Fibroblast of skin of back (primary cell): ENCODE results near the gene XPNPEP3.
A peak's percentile ranks its signal among the peaks of the same experiment; 100 is the strongest.

Experiments
- DNase-seq: peaks from one replicate; pipeline ENCODE4 v3.0.0-alpha.2; 2013

The XPNPEP3 gene

DNA sequence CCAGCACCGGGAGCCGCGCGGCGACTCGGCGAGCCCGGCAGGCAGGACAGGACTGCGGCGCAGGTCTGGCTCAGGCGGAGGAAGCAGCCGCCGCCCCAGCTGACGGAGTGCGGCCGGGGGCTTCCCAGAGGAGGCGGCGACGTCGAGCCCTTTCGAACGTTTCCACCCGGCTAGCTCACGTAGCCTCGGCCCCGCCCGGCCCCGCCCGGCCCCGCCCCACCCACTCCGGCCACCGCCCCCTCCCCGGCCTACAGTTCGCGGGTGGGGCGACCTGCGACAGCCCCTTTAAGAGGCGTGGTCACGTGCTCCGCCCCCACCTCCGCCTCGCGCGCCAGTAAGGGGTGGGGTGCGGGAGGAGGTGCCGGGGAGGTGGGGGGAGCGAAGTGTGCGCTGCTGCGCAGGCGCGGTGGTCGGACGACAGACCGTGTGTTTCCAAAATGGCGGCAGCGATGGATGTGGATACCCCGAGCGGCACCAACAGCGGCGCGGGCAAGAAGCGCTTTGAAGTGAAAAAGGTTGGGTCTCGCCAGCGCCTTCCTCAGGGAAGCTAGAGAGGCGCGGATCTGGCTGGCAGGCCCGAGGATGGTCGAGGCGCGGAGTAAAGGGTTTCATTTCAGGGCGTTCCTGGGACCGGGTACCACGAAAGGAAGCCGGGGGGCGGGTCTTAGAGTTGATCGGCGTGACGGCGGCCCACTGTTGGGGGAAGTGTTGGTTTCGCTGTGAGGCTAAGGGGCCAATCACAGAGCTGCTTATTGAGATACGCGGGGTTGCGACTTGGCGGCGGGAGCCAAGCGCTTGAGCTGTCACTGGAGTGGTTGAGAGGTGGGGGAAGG lies 94.2 kb downstream of the XPNPEP3 start, which contains the start of gene RBX1:
TSS of gene RBX1 (plus strand) at position 417 of the 833 bp plus-strand sequence. CDS start at position 438, 21 bp downstream.
- DNase-seq, result peak; percentile 99

DNA sequence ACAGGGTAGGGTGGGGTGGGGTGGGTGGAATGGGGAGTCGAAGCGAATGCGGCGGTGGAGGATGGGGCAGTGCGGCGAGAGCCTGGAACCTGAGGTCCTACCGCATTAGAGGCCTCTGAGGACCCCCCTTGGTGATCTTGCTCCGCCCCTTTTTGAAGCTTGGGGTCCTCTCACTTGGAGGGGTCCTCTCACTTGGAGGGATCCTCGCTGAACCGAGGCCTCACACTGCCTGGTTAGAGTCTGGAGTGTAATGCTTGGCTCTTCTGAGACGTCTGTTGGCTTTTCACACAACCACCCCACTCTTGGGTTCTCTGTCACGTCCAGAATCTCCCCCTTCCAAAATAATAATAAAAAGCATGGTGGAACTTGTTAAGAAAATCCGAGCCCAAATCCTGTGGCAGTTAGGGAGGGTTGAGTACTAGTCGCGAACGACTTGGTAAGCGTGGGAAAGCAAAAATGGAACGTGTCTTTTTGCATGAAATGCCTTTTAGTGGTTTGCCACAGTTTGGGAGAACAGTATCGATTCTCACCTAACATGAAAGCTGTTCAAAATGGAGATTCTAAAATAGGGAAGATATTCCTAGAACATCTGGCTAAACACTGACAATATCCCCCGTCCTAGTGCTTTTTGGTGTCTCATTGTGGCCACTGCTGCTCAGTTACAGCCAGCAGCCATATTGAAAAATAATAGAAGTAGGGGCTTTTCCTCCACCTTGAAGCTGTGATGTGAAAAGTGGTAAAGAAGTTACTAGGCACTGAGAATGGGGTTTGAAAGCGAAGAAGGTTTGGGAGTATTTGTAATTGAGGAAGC lies 95.1 kb downstream of the XPNPEP3 start:
- DNase-seq, result no peak

DNA sequence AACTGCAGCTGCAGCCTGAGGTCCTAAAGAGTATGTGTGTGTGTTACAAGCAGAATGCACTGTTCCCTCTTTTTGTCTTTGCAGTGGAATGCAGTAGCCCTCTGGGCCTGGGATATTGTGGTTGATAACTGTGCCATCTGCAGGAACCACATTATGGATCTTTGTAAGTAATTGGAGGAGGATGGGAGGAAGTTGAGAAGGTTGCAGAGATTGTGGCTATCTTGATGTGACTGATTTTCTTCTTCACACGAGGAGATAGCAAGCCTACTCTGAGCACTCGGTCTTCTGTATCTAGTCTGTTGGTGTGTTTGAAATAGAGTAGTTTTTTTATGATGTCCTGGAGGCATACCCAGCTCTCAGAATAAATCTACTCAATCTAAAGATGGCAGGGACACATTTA lies 96.5 kb downstream of the XPNPEP3 start:
- peak; percentile 3 for DNase-seq

DNA sequence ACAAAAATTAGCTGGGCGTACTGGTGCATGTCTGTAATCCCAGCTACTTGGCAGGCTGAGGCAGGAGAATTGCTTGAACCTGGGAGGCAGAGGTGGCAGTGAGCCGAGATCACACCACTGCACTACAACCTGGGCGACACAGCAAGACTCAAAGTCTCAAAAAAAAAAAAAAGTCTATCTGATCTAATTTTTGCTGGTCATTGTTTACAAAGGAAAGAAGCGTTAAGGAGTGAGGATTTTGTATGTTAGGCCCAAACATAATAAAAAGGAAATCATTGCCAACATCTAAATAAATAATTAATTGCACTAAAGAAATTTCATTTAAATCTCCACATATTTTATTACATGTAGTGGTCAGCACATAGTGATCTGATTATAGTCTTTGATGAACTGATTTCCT lies 97.2 kb downstream of the XPNPEP3 start:
- no peak for DNase-seq

DNA sequence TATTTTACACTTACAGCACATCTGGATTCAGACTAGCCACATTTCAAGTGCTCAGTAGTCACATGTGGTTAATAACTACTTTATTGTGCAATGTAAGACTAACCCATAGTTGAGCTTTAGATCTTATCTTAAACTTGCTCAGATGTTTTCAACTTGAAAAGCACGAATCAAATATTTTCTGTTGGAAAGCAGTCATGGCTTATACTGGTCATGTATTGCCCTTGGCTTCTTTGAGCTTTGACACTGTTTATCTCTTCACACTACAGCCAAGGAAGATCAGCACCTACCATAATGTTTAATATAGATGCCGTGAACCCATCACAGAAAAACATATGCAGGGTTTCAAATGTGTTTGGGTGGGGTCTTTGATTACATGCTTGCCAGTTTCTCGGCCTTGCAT lies 98.6 kb downstream of the XPNPEP3 start:
- no peak for DNase-seq

DNA sequence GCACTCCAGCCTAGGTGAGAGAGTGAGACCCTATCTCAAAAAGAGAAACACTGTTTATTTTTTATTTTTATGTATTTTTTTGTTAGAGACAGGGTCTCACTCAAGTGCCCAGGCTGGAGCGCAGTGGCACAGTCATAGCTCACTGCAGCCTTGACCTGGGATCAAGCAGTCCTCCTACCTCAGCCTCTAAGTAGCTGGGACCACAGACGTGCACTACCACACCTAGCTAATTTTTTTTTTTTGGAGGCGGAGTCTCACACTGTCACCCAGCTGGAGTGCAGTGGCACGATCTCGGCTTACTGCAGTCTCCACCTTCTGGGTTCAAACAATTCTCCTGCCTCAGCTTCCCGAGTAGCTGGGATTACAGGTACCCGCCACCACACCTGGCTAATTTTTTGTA lies 100.7 kb downstream of the XPNPEP3 start:
- no peak for DNase-seq

DNA sequence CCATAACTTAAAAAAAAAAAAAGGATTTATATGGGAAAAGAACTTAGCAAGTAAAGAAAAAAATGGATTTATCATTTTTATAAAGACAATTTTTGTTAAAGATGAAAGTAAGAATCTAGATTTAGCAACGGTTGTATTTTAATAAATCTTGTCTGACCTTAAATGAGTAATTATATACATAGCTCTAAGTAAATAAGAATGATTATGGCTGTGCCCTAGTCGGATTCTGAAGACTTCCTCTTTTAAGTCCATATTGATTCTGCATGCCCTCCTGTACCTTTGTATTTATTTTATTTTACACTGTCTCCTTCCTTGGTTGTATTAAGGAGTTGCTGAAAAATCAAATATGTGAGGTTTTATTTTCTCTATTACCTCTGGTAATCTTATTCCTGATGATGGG lies 101.4 kb downstream of the XPNPEP3 start:
- no peak for DNase-seq

DNA sequence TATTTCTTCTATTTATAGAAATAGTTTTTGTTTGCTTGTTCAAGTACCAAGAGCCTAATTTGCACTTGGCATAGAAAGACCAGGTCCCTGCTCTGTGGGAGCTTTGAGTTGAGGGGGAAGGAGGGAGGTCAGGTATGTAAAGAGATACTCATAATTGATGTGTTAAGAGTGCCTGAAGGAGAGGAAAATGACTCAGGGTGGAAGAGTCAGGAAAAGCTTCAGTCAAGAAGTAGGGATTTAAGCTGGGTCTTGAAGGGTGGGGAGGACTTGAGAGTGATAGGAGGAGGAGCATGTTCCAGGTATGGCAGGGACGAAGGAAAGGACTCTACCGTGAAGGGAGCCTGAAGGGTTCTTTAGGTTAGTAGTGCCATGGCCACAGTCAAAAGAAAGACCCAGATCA lies 103.2 kb downstream of the XPNPEP3 start:
- no peak for DNase-seq

DNA sequence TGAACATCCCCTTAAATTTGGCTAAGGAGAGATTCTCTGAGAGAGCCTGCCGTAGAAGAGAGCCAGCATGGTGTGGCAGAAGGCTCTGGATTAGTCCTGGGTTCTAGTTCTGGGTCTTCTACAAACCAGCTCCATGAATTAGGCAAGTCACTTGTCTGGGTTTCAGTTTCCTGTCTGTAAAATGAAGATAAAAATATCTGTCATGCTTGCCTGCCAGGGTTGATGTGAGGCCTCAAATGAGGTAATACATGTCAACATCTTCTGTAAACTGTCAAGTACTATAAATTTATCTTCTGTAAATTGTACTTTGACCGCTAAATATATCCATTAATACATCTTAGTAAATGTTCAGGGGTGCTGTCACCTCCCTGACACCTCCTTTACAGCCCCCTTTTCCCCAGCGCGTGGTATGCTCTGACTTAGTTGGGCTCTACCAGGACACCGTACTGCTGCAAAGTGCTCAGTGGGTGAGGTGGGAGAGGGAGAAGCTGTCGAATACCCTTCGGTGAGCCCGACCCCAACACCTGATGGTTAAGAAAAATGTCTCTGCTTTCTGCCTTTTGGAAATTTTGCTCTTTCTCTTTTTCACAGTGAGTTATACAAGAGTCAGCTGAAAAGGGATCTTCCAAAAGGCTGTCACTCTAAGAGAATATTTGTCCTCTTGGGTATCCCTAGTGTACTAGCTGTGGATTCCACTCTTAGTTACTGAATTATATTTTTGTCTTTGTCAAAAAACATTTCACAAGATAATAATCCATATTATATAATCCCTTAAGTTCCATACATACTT lies 109.2 kb downstream of the XPNPEP3 start:
- DNase-seq, result no peak

DNA sequence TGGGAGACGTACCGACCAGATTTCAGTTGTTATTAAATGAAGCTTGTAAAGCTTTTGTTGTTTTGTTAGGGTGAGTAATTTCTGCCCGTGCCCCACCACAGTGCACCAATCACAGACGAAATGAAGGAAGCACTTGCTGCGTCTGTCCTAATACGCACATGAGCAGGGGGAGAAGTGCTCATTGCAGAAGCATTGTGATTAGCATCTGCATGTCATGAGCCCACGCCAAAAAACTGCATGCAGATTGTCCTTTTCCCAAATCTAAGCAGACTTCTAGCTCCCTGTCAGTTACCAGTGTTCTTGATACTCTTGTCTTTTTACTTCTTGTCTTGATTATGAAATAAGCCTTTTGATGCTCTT lies 109.8 kb downstream of the XPNPEP3 start:
- no peak for DNase-seq

DNA sequence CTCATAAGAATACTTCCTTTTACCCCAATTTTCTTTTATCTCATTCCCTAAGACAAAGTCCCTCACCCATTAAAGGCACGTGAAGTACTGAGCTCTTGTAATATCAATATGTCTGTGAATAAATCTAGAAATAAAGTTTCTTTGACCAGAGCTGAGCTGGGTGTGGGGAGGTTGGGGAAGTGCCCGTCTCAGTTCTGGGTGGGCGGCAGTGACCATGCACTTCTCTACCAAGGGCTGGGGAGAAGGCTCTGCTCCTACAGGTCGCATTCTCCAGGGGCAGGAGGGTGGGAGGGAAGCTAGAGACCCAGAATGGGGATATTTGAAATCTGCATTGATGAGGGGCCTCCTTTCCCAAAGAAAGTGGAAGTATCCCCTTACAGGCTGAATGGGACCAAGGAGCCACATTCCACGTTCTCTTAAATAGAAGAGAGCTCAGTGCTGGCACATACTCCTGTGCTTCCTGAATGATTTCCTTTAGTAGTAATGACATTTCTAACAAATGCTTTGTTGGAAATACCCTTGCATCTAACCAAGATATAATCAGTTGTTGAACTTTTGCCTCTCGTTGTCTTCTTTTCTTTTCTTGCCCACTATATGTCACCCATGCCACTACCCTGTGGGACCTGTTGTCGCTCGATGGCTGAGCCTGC lies 110.3 kb downstream of the XPNPEP3 start:
- no peak for DNase-seq

DNA sequence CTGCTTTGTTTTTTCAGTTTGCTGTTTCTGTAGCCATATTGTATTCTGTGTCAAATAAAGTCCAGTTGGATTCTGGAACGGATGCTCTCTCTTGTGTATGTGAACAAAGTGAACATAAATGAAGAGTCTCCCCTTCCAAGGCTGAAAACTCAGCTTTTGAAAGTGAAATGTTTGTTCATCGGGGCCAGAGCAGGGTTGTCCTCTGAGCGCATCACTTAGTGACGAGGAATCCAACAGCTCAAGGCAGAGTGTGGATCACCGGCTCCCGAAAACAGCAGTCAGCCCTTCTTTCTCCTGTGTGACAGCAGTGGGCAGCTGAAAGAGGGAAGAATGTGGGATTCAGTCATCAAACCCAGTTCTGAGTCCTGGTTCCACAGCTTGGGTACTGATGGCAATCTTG lies 115.6 kb downstream of the XPNPEP3 start:
- DNase-seq, result no peak

DNA sequence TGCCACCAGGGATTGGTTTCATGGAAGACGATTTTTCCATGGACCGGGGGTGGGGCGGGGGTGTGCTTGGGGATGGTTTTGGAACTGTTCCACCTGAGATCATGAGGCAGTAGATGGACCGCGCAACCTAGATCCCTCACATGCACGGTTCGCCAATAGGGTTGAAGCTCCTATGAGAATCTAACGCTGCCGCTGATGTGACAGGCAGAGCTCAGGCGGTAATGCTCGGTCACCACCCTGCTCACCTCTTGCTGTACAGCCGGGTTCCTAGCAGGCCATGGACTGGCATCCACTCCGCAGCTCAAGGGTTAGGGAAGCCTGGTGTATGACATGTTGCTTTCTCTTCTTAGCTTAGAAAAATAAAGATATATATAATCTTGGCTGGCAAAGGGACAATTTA lies 116.2 kb downstream of the XPNPEP3 start:
- no peak for DNase-seq

DNA sequence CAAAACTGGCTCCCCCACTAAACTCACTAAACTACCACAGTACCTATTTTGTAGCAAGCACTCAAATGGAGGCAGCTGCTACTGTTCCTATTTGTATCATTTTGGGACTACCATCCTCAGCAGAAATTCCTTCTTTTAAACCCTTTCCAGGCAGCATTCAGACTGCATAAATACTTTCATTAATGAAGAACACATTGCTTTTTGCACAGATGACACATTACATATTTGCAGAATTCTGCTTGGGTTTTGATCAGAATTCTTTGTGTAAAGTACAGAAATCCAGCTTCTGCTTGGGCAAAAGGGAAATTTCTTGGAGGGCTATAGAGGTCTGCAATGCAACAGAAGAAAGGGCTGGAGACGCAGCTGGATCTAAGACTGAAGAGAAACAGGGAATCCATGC lies 118.4 kb downstream of the XPNPEP3 start:
- peak; percentile 20 for DNase-seq

DNA sequence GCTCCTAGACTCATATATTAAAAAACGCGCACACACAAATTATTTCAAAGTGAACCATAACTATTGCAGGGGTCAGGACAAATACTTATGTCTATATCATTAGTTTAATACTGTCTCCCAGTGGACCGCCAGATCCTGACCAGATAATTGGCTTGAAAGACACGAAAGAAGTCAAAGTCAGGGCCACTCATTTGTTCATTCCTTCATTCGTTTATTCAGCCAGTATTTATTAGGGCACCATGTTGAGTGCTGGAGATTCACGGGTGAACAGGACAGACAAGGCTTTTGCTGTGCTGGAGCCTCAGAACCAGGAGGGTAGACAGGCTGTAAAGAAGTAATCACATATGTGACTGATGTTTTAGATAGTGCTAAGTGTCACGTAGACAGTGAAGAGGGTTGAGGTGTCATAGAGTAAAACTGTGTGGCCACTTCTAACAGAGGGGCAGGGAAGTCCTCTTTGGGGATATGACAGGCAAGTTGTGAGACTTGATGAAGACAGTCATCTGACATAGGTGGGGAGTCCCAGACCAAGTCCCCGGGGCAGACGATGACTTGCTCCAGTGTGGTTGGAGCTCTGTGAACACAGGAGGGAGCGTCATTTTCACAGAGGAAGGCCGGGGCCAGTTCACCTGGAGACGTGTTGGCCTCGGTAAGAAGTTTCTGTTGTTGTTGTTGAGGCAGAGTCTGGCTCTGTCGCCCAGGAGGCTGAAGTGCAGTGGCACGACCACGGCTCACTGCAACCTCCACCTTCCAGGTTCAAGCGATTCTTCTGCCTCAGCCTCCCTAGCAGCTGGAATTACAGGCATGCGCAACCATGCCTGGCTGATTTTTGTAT lies 120.1 kb downstream of the XPNPEP3 start:
- no peak for DNase-seq

DNA sequence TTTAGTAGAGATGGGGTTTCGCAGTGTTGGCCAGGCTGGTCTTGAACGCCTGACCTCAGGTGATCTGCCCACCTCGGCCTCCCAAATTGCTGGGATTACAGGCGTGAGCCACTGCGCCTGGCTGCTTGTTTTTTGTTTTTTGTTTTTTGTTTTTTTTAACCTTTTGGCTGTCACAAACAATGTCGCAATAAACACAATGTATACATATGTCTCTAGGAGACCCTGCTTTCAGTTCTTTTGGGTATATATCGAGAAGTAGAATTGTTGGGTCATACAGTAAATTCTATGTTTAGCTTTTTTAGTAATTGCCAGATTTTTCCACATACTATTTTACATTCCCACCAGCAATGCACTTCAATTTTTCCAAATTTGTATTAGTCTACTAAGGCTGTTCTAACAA lies 122.2 kb downstream of the XPNPEP3 start:
- no peak for DNase-seq

DNA sequence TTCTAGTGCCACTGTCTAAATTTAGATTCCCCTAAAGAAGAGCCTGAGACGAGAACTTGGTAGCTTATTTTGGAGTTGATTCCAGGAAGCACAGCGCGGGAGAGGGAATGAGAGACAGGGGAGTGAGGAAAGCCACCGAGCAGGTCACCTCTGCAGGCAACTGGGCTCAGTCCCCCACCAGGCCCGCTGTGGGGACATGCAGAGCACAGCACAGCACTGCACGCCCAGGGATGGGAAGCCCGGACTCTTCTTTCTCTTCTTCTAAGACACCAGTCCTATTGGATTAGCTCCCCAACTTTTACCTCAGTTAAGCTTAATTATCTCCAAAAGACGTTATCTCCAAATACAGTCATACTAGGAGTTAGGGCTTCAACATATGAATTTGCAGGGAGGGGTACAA lies 122.9 kb downstream of the XPNPEP3 start:
- no peak for DNase-seq
